CD4-positive, alpha-beta T cell treated with Interferon alpha-2 for 1 hour (primary cell): Measurements from ENCODE around the gene BACH2.
A peak's percentile ranks its signal among the peaks of the same experiment; 100 is the strongest.
"Not testable (repeated sequence)": the region's sequence is repeated elsewhere in the genome, so short reads cannot be mapped to it uniquely, and the experiment has no call there.

Source experiments
- DNase-seq, 2 donors: peaks; one replicate each; pipeline ENCODE4 v3.0.0-alpha.2; 2020 to 2022

BACH2 gene

GRCh38 chr6:90119618-90120017 lies 177.0 kb downstream of the BACH2 start:
- no peak for DNase-seq

GRCh38 chr6:90118581-90118980 lies 178.1 kb downstream of the BACH2 start:
- DNase-seq: no peak

- DNase-seq: no peak
Measured at GRCh38 chr6:90118069-90118468, 178.6 kb downstream of the BACH2 start.

GRCh38 chr6:90116126-90116525 lies 180.5 kb downstream of the BACH2 start:
- not testable (repeated sequence) for DNase-seq

- DNase-seq: no peak
Measured at GRCh38 chr6:90113389-90113788, 183.3 kb downstream of the BACH2 start.

GRCh38 chr6:90111387-90111786 lies 185.3 kb downstream of the BACH2 start:
- no peak for DNase-seq

GRCh38 chr6:90110971-90111370 lies 185.7 kb downstream of the BACH2 start:
- peak; percentile 67 to 76 for DNase-seq

GRCh38 chr6:90109141-90109540 lies 187.5 kb downstream of the BACH2 start:
- DNase-seq: peak in 1 of 2 donors; percentile 13

- DNase-seq: peak; percentile 14 to 33
Measured at GRCh38 chr6:90107771-90108282, 188.8 kb downstream of the BACH2 start.

GRCh38 chr6:90107371-90107770 lies 189.3 kb downstream of the BACH2 start:
- no peak for DNase-seq

- DNase-seq: peak in 1 of 2 donors; percentile 9
Measured at GRCh38 chr6:90106449-90106848, 190.2 kb downstream of the BACH2 start.

- DNase-seq: no peak
Measured at GRCh38 chr6:90105506-90106170, 191.0 kb downstream of the BACH2 start.

- peak; percentile 46 to 58 for DNase-seq
Measured at GRCh38 chr6:90103056-90103800, 193.4 kb downstream of the BACH2 start.

GRCh38 chr6:90101403-90101802 lies 195.2 kb downstream of the BACH2 start:
- no peak for DNase-seq

GRCh38 chr6:90100059-90100665 lies 196.5 kb downstream of the BACH2 start:
- no peak for DNase-seq

GRCh38 chr6:90098627-90099026 lies 198.0 kb downstream of the BACH2 start:
- no peak for DNase-seq

GRCh38 chr6:90098001-90098531 lies 198.6 kb downstream of the BACH2 start:
- DNase-seq: peak; percentile 18 to 28

- no peak for DNase-seq
Measured at GRCh38 chr6:90097356-90097755, 199.3 kb downstream of the BACH2 start.

GRCh38 chr6:90096818-90097217 lies 199.8 kb downstream of the BACH2 start:
- DNase-seq: no peak

- no peak for DNase-seq
Measured at GRCh38 chr6:90095788-90096187, 200.9 kb downstream of the BACH2 start.

GRCh38 chr6:90095145-90095544 lies 201.5 kb downstream of the BACH2 start:
- no peak for DNase-seq

- no peak for DNase-seq
Measured at GRCh38 chr6:90093558-90094073, 203.0 kb downstream of the BACH2 start.

GRCh38 chr6:90090866-90091265 lies 205.8 kb downstream of the BACH2 start:
- no peak for DNase-seq
